ENCODE measurements around the gene SRMS.

The SRMS gene

DNA sequence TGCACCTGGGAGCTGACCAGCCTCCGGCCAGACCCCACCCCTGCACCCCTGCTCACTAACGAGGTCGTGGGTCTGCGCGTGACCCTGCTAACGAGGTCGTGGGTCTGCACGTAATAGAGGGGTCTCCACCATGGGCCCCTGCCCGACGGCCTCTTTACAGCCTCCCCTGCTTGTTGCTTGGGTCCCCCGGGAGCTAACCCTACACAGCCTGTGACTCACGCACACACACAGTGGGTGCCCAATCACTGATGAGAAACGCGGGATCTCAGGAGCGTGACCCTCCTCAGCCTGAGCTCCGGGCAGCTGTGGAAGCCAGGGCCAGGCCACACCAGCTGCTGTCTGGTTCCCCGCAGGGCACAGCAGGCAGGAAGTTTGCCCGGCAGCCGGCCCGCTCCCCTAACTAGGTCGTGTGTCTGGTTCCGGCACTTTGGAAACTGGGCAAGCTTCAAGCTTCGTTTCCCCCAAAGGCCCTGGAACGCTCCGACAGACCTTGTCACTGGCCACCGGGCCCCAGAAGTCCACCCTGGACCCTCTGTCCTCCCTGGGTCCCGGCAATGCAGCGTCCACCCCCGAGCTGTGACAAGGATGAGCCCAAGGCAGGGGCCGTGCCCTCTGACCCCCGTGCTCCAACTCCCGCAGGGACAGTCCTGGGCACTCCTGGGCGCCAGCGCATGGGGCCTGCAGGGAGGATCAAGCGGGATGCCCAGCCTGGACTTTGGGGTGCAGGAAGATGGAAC, 11.1 kb downstream of the SRMS start:
- Mint-ChIP-seq H3K4me1 (ENCODE audit: low read depth) (peaks cover 19% of the 10 kb centered on the region), H3K27ac (no peak overlapping the region), H3K9me3 (no peaks in the 10 kb centered on the region), H3K27me3 (no peaks in the 10 kb centered on the region), H3K4me3 (no peak overlapping the region), H3K36me3 (ENCODE audit: low read depth) (no peaks in the 10 kb centered on the region)
- no peak for DNase-seq

- DNase-seq = no peak
- peak overlapping the region; percentile 22 for H3K27ac Mint-ChIP-seq
Measured at GRCh38 chr20:63534831-63535651, 12.5 kb downstream of the SRMS start.

GRCh38 chr20:63534427-63534830, 13.1 kb downstream of the SRMS start:
- no peak overlapping the region for H3K27ac Mint-ChIP-seq
- DNase-seq = no peak
- no peaks in the 10 kb centered on the region for H3K9me3 Mint-ChIP-seq
- no peaks in the 10 kb centered on the region for H3K36me3 Mint-ChIP-seq (ENCODE audit: low read depth)
- H3K27me3 Mint-ChIP-seq = no peaks in the 10 kb centered on the region
- H3K4me1 Mint-ChIP-seq (ENCODE audit: low read depth) = peaks cover 14% of the 10 kb centered on the region
- no peak overlapping the region for H3K4me3 Mint-ChIP-seq

More at GRCh38 chr20:63534831-63535651, 12.5 kb downstream of the SRMS start:
- Mint-ChIP-seq H3K4me1 (ENCODE audit: low read depth) (peaks cover 15% of the 10 kb centered on the region), H3K27me3 (no peaks in the 10 kb centered on the region), H3K36me3 (ENCODE audit: low read depth) (no peaks in the 10 kb centered on the region), H3K9me3 (no peaks in the 10 kb centered on the region), H3K4me3 (no peak overlapping the region)

DNA sequence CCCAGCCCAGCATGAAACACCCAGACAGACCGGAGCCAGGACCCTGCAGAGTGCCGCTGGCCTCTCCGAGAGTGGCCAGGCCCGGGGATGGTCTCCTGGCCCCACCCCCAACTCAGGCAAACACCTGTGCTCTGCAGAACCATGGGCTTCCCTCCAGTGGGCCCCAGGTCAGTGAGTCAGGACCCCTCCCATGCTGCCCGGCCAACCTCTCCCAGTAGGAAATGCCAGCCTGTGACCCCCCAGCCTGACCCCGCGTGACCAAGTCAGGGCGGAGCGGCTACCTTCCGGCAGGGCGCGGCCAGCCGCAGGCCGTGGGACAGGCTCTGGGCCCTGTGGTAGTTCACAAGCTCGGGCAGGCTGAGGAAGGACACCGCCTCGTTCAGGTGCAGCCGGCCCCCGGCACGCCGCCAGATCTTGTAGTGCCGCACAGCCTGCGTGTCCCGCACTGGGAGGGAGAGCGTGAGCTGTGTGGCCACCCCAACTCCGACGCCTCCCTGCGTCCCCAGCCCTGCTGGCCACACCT, 13.6 kb downstream of the SRMS start:
- DNase-seq = no peak
- Mint-ChIP-seq H3K27me3 (no peaks in the 10 kb centered on the region), H3K9me3 (no peaks in the 10 kb centered on the region), H3K4me3 (no peak overlapping the region), H3K27ac (no peak overlapping the region), H3K36me3 (ENCODE audit: low read depth) (no peaks in the 10 kb centered on the region), H3K4me1 (ENCODE audit: low read depth) (peaks cover 18% of the 10 kb centered on the region)

DNA sequence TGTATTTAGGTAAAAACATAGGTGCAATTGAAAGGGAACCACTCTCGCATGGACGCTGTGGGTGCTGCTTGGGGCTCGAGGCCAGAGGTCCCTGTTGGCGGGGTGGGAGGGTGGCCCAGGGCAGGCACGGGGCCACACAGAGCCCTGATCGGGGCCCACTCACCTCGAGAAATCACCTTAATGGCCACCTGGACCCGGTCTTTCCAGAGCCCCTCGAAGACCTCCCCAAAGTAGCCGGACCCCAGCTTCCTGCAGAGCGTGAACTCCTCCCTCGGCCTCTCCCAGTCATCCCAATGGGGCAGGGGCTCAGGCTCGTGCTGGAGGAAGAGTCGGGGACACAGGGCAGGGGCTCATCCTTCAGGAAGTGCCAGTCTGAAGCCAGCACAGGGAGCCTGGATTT, 14.2 kb downstream of the SRMS start:
- Mint-ChIP-seq H3K4me1 (ENCODE audit: low read depth) (peaks cover 19% of the 10 kb centered on the region), H3K4me3 (no peak overlapping the region), H3K27ac (no peak overlapping the region), H3K36me3 (ENCODE audit: low read depth) (no peaks in the 10 kb centered on the region), H3K9me3 (no peaks in the 10 kb centered on the region), H3K27me3 (no peaks in the 10 kb centered on the region)
- no peak for DNase-seq

DNA sequence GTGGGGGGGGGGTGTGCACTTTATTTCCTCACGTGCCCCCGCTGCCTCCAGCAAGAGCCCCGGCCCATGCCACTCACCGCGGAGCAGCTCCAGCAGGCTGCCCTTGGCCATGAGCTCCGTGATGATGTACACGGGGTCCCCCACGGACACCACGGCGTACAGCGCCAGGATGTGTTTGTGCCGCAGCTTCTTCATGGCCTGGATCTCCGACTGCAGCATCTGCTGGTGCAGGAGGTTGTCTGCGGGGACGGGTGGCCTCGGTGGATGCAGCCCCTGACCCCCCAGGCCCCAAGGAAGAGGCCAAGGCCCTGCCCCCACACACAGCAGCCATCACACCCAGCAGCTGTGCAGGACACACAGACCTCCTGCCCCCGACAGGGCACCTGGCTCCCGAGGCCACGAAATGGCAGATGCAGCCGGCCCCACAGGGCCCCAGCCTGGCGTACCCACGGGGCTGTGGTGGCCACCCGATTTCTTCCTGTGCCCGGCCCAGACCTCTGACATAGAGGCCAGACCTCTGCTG, 15.0 kb downstream of the SRMS start:
- DNase-seq = no peak
- H3K4me1 Mint-ChIP-seq (ENCODE audit: low read depth) = peaks cover 19% of the 10 kb centered on the region
- no peaks in the 10 kb centered on the region for H3K27me3 Mint-ChIP-seq
- H3K36me3 Mint-ChIP-seq (ENCODE audit: low read depth) = no peaks in the 10 kb centered on the region
- H3K27ac Mint-ChIP-seq = no peak overlapping the region
- no peaks in the 10 kb centered on the region for H3K9me3 Mint-ChIP-seq
- H3K4me3 Mint-ChIP-seq = no peak overlapping the region

GRCh38 chr20:63531686-63532448, 15.7 kb downstream of the SRMS start:
- Mint-ChIP-seq H3K4me3 (no peak overlapping the region), H3K27ac (no peak overlapping the region), H3K9me3 (no peaks in the 10 kb centered on the region), H3K36me3 (ENCODE audit: low read depth) (no peaks in the 10 kb centered on the region), H3K27me3 (no peaks in the 10 kb centered on the region), H3K4me1 (ENCODE audit: low read depth) (peaks cover 16% of the 10 kb centered on the region)
- no peak for DNase-seq

GRCh38 chr20:63530788-63531160, 16.8 kb downstream of the SRMS start:
- no peak for DNase-seq
- no peaks in the 10 kb centered on the region for H3K9me3 Mint-ChIP-seq

DNA sequence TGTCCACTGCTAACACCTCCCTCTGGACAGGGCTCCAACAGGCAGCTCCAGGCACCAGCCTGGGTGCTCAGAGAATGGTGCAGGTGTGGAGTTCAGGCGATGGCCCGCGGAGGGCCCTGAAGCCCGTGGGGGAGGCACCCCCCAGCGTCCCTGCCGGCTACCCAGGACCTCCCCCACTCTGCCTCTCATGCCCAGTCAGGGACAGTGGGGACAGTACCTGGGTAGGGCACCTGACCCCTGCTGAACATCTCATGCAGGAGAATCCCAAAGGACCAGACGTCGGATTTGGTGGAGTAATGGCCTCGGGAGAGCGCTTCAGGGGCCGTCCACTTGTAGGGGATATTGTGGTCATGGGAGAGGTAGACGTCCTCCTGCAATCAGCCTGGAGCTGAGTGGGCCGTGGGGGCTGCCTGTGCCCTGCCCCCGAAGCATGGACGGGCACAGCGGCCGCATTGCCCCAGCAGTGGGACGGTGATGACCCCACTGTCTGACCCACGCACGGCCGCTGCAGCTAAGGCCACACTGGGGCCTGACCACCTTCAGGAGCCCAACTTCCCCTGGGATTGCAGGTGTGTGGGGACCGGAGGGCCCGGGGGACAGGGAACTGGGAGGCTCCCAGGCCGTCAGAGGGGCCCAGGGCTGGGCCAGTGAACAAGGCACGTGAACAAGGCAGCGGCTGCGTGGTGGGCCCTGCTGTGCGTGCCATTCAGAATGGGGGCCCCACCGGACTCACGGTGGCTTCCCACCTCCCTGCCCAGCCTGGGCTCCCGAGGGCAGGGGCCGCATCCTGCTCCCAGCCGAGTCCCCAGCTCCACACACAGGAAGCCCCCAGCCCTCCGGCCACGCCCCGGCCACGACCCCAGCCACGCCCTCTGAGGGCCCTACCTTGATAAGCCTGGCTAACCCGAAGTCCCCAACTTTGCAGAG, 17.4 kb downstream of the SRMS start:
- Mint-ChIP-seq H3K9me3 (no peaks in the 10 kb centered on the region), H3K27ac (no peak overlapping the region), H3K4me1 (ENCODE audit: low read depth) (peaks cover 13% of the 10 kb centered on the region), H3K4me3 (no peak overlapping the region), H3K36me3 (ENCODE audit: low read depth) (no peaks in the 10 kb centered on the region), H3K27me3 (no peaks in the 10 kb centered on the region)
- DNase-seq = no peak

More at GRCh38 chr20:63530788-63531160, 16.8 kb downstream of the SRMS start:
- Mint-ChIP-seq H3K4me3 (no peak overlapping the region), H3K36me3 (ENCODE audit: low read depth) (no peaks in the 10 kb centered on the region), H3K27ac (no peak overlapping the region), H3K4me1 (ENCODE audit: low read depth) (peaks cover 13% of the 10 kb centered on the region), H3K27me3 (no peaks in the 10 kb centered on the region)

GRCh38 chr20:63529180-63529860, 18.2 kb downstream of the SRMS start:
- H3K36me3 Mint-ChIP-seq (ENCODE audit: low read depth) = peaks cover 2% of the 10 kb centered on the region
- peak; percentile 29 for DNase-seq
- no peak overlapping the region for H3K4me3 Mint-ChIP-seq
- H3K4me1 Mint-ChIP-seq (ENCODE audit: low read depth) = peaks cover 13% of the 10 kb centered on the region
- H3K9me3 Mint-ChIP-seq = no peaks in the 10 kb centered on the region
- H3K27me3 Mint-ChIP-seq = no peaks in the 10 kb centered on the region
- no peak overlapping the region for H3K27ac Mint-ChIP-seq

DNA sequence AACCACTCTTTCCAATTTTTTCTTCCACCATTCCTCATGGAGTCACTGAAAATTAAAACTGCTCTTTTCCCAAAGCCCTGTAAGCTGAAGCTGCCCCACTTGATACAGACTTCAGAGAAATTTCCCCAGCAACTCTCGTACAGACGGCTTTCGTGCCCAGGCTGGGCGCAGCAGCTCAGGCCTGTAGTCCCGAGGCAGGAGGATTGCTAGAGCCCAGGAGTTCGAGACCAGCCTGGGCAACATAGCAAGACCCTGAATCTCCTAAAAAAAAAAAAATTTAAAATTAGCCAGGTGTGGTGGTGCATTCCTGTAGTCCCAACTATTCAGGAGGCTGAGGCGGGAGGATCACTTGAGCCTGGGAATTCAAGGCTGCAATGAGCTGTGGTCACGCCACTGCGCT, 20.4 kb downstream of the SRMS start:
- DNase-seq = no peak
- H3K36me3 Mint-ChIP-seq (ENCODE audit: low read depth) = peaks cover 22% of the 10 kb centered on the region
- no peaks in the 10 kb centered on the region for H3K27me3 Mint-ChIP-seq
- peaks cover 16% of the 10 kb centered on the region for H3K4me1 Mint-ChIP-seq (ENCODE audit: low read depth)
- H3K9me3 Mint-ChIP-seq = peaks cover 2% of the 10 kb centered on the region
- H3K4me3 Mint-ChIP-seq = no peak overlapping the region
- H3K27ac Mint-ChIP-seq = no peak overlapping the region

DNA sequence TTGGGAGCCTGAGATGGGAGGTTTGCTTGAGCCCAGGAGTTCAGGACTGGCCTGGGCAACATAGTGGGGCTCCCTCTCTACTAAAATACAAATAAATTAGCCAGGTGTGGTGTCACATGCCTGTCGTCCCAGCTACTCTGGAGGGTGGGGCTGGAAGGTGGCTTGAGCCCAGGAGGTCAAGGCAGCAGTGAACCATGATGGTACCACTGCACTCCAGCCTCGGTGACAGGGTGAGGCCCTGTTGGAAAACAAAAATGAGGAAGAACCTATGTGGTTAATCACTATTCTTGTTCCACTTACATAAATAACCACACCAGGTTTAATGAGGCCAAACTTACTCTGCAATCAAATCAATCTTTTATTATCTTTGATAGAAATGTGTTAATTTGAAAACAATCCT, 21.6 kb downstream of the SRMS start:
- Mint-ChIP-seq H3K4me3 (no peak overlapping the region), H3K27me3 (no peaks in the 10 kb centered on the region), H3K36me3 (ENCODE audit: low read depth) (peaks cover 31% of the 10 kb centered on the region), H3K4me1 (ENCODE audit: low read depth) (peaks cover 19% of the 10 kb centered on the region), H3K9me3 (peaks cover 2% of the 10 kb centered on the region), H3K27ac (no peak overlapping the region)
- peak; percentile 33 for DNase-seq

- Mint-ChIP-seq H3K36me3 (ENCODE audit: low read depth) (peaks cover 31% of the 10 kb centered on the region), H3K27ac (no peak overlapping the region), H3K4me3 (no peak overlapping the region), H3K4me1 (ENCODE audit: low read depth) (peaks cover 19% of the 10 kb centered on the region), H3K9me3 (peaks cover 2% of the 10 kb centered on the region), H3K27me3 (no peaks in the 10 kb centered on the region)
- no peak for DNase-seq
Measured at GRCh38 chr20:63525185-63525584, 22.4 kb downstream of the SRMS start.
